ENCODE measurements around the gene METTL18. TPM values are rescaled to one million over a fixed set of nuclear protein-coding genes. Genes with fewer than 3 reads are reported as not detected.

The METTL18 gene
- total RNA-seq, 2 experiments from 2014 or later = 8.7 to 10.8 TPM

DNA sequence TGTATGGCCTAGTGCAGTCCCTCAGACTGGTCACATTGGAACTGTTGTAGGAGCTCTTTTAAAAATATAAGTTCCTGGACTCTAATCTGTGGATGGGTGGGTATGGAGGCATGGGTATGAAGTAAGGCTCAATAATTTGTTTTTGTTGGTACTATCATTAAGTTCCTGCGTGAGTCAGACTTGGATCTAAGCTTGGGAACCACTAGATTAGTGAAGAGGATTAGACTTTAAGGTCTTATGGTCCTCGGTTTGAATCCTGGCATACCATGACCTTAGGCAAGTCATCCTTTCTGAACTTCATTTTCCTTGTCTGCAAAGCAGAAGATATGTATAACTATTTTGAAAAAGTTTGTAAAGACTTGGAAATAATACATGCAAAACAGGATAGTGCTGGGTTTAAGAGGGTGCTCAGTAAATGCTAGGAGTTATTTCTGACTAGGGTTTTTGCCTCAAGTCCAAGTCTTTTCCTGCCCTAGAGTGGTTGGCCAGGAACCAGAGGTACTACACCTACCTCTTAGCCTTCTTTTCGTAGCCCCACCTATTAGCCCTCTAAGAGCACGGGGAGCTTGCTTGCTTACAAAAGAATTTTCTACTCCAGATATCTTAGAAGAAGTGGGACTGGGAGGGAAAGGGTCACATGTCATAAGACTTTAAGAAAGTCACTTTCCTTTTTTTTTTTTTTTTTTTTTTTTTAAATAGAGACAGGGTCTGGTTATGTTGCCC, 38.6 kb upstream of the METTL18 start:
- ChIA-PET POLR2A (interaction anchor here (0.6 to 0.9 kb wide), 2 partner anchors 31 to 121 kb away, joined by 3 read pairs; no protein-coding TSS in a partner anchor), CTCF (interaction anchor here (1.3 to 2.0 kb wide), 2 partner anchors 24 to 96 kb away, joined by 3 to 6 read pairs; no protein-coding TSS in a partner anchor)
- Mint-ChIP-seq H3K36me3 (ENCODE audit: low read depth) (peaks cover 55% of the 10 kb centered on the region), H3K4me1 (ENCODE audit: low read depth) (no peaks in the 10 kb centered on the region), H3K9me3 (no peaks in the 10 kb centered on the region), H3K4me3 (no peak overlapping the region), H3K27me3 (no peaks in the 10 kb centered on the region), H3K27ac (no peak overlapping the region)
- intact Hi-C loops (cut with micrococcal nuclease) = no loop called here
- ATAC-seq (no peak), DNase-seq (no peak)
- TF ChIP-seq, protein P1, sequence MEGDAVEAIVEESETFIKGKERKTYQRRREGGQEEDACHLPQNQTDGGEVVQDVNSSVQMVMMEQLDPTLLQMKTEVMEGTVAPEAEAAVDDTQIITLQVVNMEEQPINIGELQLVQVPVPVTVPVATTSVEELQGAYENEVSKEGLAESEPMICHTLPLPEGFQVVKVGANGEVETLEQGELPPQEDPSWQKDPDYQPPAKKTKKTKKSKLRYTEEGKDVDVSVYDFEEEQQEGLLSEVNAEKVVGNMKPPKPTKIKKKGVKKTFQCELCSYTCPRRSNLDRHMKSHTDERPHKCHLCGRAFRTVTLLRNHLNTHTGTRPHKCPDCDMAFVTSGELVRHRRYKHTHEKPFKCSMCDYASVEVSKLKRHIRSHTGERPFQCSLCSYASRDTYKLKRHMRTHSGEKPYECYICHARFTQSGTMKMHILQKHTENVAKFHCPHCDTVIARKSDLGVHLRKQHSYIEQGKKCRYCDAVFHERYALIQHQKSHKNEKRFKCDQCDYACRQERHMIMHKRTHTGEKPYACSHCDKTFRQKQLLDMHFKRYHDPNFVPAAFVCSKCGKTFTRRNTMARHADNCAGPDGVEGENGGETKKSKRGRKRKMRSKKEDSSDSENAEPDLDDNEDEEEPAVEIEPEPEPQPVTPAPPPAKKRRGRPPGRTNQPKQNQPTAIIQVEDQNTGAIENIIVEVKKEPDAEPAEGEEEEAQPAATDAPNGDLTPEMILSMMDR (IDR thresholded peaks at IDR 0.05) = no peak

DNA sequence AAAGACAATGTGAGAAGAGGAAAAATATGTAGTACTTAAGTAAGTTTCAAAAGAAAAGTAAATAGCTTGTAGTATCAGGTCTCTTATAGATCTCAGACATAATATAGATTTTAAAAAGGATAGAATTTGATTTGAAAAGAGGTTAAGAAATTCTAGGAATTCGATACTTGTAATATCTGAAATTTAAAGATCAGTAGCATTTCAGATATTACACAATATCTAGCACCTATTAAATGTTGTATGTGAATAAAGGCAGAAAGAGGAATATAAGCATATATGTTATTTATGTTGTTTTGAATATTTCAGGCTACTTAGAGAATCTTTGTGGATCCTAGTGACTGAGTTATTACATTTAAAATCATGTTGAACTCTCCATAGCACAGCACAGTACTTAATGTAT, 35.0 kb upstream of the METTL18 start:
- no peak overlapping the region for H3K4me3 Mint-ChIP-seq
- peaks cover 46% of the 10 kb centered on the region for H3K36me3 Mint-ChIP-seq (ENCODE audit: low read depth)
- no peaks in the 10 kb centered on the region for H3K27me3 Mint-ChIP-seq
- no peak overlapping the region for H3K27ac Mint-ChIP-seq
- intact Hi-C loops (cut with micrococcal nuclease) = no loop called here
- ATAC-seq = no peak
- no peaks in the 10 kb centered on the region for H3K9me3 Mint-ChIP-seq
- TF ChIP-seq, protein P1 (IDR thresholded peaks at IDR 0.05) = no peak
- no peaks in the 10 kb centered on the region for H3K4me1 Mint-ChIP-seq (ENCODE audit: low read depth)
- ChIA-PET POLR2A (no interaction called here), CTCF (no interaction called here)
- DNase-seq = no peak

DNA sequence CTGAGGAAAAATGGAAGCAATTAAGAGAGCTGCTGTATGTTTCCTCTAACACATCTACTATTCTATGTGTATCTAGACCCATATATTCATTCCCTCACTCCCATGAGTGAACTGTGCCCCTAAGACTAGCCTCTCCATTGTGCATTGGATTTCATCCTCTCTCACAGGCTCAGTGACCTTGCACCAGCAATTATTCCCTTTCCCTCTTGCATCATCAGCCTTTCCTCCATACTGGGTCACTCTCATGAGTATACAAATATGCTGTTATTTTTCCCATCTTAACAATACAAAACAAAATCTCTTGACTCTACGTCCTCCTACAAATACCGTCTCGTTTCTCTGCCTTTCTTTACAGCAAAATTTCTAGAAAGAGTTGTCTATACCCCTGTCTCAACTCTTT, 29.4 kb upstream of the METTL18 start:
- Mint-ChIP-seq H3K9me3 (no peaks in the 10 kb centered on the region), H3K27ac (no peak overlapping the region), H3K4me1 (ENCODE audit: low read depth) (no peaks in the 10 kb centered on the region), H3K4me3 (no peak overlapping the region), H3K36me3 (ENCODE audit: low read depth) (peaks cover 25% of the 10 kb centered on the region), H3K27me3 (no peaks in the 10 kb centered on the region)
- intact Hi-C loops (cut with micrococcal nuclease) = no loop called here
- DNase-seq = no peak
- ChIA-PET POLR2A (no interaction called here), CTCF (no interaction called here)
- no peak for ATAC-seq
- TF ChIP-seq, protein P1 (IDR thresholded peaks at IDR 0.05) = no peak

DNA sequence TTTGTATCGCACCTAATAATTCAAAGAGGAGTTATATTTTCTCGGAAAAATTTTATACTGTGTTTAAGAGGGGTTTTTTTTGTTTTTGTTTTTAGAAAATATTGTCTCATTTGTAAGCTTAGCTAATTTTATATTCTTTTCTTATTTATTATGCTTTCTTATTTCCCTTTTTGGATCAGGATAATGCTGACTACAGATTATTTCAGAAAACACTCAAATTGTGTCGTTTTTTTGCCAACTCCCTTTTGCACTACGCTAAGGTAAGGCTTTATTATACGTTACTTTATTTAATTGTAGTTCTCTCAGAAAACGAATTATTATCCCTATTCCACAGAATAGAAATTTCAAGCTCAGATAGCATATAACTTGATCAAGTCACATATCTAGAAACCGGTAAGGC, 26.8 kb upstream of the METTL18 start:
- CTCF ChIA-PET = no interaction called here
- intact Hi-C loops (cut with micrococcal nuclease) = no loop called here

DNA sequence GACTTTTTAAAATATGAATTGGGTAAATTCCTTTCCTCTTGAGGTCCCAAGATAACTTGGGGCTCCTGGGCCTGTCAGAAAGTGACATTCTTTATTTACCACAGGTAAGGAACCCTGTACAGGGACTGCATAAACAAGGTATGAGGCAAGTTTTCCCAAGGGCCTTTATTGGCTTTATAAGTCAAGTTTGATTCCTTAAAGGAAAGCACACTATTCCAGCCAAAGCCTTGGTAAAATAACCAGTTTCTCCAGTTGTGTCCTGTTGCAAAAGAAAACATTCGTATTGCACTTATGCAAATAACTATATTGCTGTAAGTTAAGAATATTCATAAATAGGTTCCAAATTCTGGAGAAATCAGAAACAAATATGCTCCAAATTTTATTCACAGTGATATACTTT, 21.9 kb upstream of the METTL18 start:
- Mint-ChIP-seq H3K27ac (no peak overlapping the region), H3K27me3 (no peaks in the 10 kb centered on the region), H3K4me3 (no peak overlapping the region), H3K4me1 (ENCODE audit: low read depth) (no peaks in the 10 kb centered on the region), H3K9me3 (no peaks in the 10 kb centered on the region), H3K36me3 (ENCODE audit: low read depth) (peaks cover 28% of the 10 kb centered on the region)
- CTCF ChIA-PET = no interaction called here
- POLR2A ChIA-PET = no interaction called here
- TF ChIP-seq, protein P1 (IDR thresholded peaks at IDR 0.05) = no peak
- DNase-seq (no peak), ATAC-seq (no peak)
- intact Hi-C loops (cut with micrococcal nuclease) = no loop called here

More for the DNA sequence above, 26.8 kb upstream of the METTL18 start:
- no peak for ATAC-seq
- peaks cover 23% of the 10 kb centered on the region for H3K36me3 Mint-ChIP-seq (ENCODE audit: low read depth)
- POLR2A ChIA-PET = no interaction called here
- H3K4me1 Mint-ChIP-seq (ENCODE audit: low read depth) = no peaks in the 10 kb centered on the region
- DNase-seq = no peak
- H3K27ac Mint-ChIP-seq = no peak overlapping the region
- H3K4me3 Mint-ChIP-seq = no peak overlapping the region
- H3K9me3 Mint-ChIP-seq = no peaks in the 10 kb centered on the region
- TF ChIP-seq, protein P1 (IDR thresholded peaks at IDR 0.05) = no peak
- H3K27me3 Mint-ChIP-seq = no peaks in the 10 kb centered on the region
